Coronary artery (tissue), 2 donors: Measurements from ENCODE around the gene SKAP2.

Experiments
- DNase-seq: peaks from one replicate; pipeline ENCODE4 v3.0.0-alpha.2; 2017; ENCODE audit warnings: low spot score
- H3K27ac ChIP-seq, 2 donors: fragments of 200-600 bp; sonication (generic); one replicate each; pipeline ENCODE4 v1.5.1; 2016 to 2019
- H3K4me3 ChIP-seq: fragments of 200-600 bp; sonication (generic); 2 replicates; pipeline ENCODE4 v1.5.1; 2016; ENCODE audit warnings: mild to moderate bottlenecking, moderate library complexity
- CTCF ChIP-seq: fragments of 200-600 bp; sonication (generic); IDR thresholded peaks from one replicate; pipeline ENCODE4 v1.5.1; 2019; ENCODE audit warnings: antibody characterized with exemption

The SKAP2 gene

GRCh38 chr7:26652401-26653100 is 211.8 kb downstream of the SKAP2 start:
- no peak for TF ChIP-seq CTCF
- H3K4me3 ChIP-seq, result no peak overlapping the region

GRCh38 chr7:26650103-26650502 is 214.3 kb downstream of the SKAP2 start:
- TF ChIP-seq CTCF, result no peak
- Histone ChIP-seq H3K4me3 (no peak overlapping the region), H3K27ac (no peak overlapping the region)
- DNase-seq, result no peak

More at GRCh38 chr7:26652401-26653100, 211.8 kb downstream of the SKAP2 start:
- DNase-seq, result no peak
- no peak overlapping the region for H3K27ac ChIP-seq

- no peak for TF ChIP-seq CTCF
- no peak for DNase-seq
- no peak overlapping the region for H3K27ac ChIP-seq
- H3K4me3 ChIP-seq, result no peak overlapping the region
These were observed 215.0 kb downstream of the SKAP2 start for GRCh38 chr7:26649388-26649787.

GRCh38 chr7:26648554-26648953 is 215.8 kb downstream of the SKAP2 start:
- Histone ChIP-seq H3K4me3 (no peak overlapping the region), H3K27ac (no peak overlapping the region)
- no peak for TF ChIP-seq CTCF
- no peak for DNase-seq

- no peak for TF ChIP-seq CTCF
These were observed 217.9 kb downstream of the SKAP2 start for GRCh38 chr7:26646336-26647048.

GRCh38 chr7:26645121-26645520 is 219.3 kb downstream of the SKAP2 start:
- no peak for TF ChIP-seq CTCF
- no peak for DNase-seq

More at GRCh38 chr7:26646336-26647048, 217.9 kb downstream of the SKAP2 start:
- no peak overlapping the region for H3K27ac ChIP-seq
- no peak overlapping the region for H3K4me3 ChIP-seq
- DNase-seq, result no peak

GRCh38 chr7:26642416-26642815 is 222.0 kb downstream of the SKAP2 start:
- Histone ChIP-seq H3K27ac (no peak overlapping the region), H3K4me3 (no peak overlapping the region)
- no peak for DNase-seq
- no peak for TF ChIP-seq CTCF

More at GRCh38 chr7:26645121-26645520, 219.3 kb downstream of the SKAP2 start:
- Histone ChIP-seq H3K4me3 (no peak overlapping the region), H3K27ac (no peak overlapping the region)
